ENCODE results near the gene ZNF780B. TPM values are rescaled to one million over a fixed set of nuclear protein-coding genes. Genes with fewer than 3 reads are reported as not detected.

Gene ZNF780B
- total RNA-seq, 4 donors from 2014 or later, result 14.6 to 33.9 (median 17.0) TPM

DNA sequence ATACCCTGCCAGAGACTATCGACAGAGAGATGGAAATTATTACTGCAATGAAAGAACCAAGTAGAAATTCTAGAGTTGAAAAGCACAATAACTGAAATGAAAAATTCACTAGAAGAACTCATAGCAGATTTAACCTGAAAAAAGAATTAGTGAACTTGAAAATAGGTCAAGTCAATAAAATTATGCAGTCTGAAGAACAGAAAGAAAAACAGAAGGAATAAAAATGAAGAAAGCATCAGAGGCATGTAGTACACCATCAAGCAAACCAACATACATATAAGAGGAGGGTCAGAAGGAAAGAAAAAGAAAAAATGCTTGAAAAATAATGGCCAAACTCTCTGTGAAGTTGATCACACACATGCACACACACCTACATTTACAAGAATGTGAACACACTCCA lies 3.6 kb upstream of the ZNF780B start:
- Histone ChIP-seq H3K27ac (no peak overlapping the region), H3K4me3 (no peak overlapping the region), H3K9me3 (peaks cover 0 to 50% (median 11%) of the 10 kb centered on the region in 4 donors), H3K36me3 (no peaks in the 10 kb centered on the region), H3K4me1 (peaks cover 0 to 17% (median 0%) of the 10 kb centered on the region in 4 donors), H3K27me3 (no peaks in the 10 kb centered on the region)
- TF ChIP-seq POLR2A (IDR thresholded peaks at IDR 0.05) (no peak), EP300 (IDR thresholded peaks at IDR 0.05) (no peak), CTCF (IDR thresholded peaks at IDR 0.05) (no peak)
- no peak for DNase-seq (ENCODE audit: low spot score in 2 of 2)
- 97 to 98% methylated on average over 1 of the region's 1 CpG for WGBS, 2 donors

DNA sequence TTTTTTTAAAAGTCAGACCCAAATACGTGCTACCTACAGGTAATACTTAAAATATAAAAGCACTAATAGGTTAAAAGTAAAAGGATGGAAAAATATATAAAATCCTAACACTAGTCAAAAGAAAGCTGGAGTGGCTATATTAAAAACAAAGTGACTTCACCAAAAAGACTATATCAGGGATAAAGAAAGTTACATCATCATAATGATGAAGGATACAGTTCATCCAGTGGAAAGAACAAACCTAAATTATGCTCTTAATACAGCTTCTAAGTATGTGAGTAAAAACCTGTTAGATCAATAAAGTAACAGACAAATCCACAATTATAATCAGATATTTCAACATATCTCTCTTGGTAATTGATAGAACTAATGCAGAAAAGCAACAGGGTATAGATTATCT lies 1.1 kb upstream of the ZNF780B start:
- Histone ChIP-seq H3K36me3 (peaks cover 0 to 4% (median 0%) of the 10 kb centered on the region in 3 donors), H3K9me3 (peaks cover 0 to 39% (median 10%) of the 10 kb centered on the region in 4 donors), H3K27me3 (no peaks in the 10 kb centered on the region), H3K4me3 (no peak overlapping the region), H3K27ac (no peak overlapping the region), H3K4me1 (peaks cover 0 to 20% (median 0%) of the 10 kb centered on the region in 4 donors)
- DNase-seq (ENCODE audit: low spot score in 2 of 2), result no peak
- TF ChIP-seq CTCF (IDR thresholded peaks at IDR 0.05) (no peak), EP300 (IDR thresholded peaks at IDR 0.05) (no peak)
- WGBS, 2 donors, result 89% methylated on average over 1 of the region's 1 CpG

DNA sequence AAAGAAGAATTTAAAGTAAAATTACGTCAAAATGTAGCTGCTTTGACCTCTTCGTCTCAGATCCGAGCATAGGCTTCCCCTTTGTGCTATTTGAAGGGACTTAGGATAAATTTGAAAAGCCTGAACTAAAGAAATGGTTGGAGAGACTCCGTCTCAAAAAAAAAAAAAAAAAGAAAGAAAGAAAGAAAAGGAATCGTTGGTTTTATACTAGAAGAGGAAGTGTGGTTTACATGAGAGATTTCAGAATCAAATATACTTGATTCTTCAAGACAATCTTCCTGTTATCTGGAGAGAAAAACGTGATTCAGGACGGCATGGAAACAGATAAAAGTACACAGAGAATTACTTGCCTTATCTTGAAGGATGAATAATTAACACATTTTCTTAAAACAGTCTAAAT lies 474 bp upstream of the ZNF780B start:
- Histone ChIP-seq H3K27ac (peak overlapping the region in 3 of 4 donors; percentile 50 to 77 (median 68)), H3K9me3 (peaks cover 0 to 40% (median 10%) of the 10 kb centered on the region in 4 donors), H3K4me1 (peaks cover 0 to 20% (median 0%) of the 10 kb centered on the region in 4 donors), H3K4me3 (peak overlapping the region; percentile 42 to 66 (median 64)), H3K36me3 (peaks cover 0 to 7% (median 0%) of the 10 kb centered on the region in 3 donors), H3K27me3 (no peaks in the 10 kb centered on the region)
- TF ChIP-seq POLR2A (IDR thresholded peaks at IDR 0.05) (no peak), CTCF (IDR thresholded peaks at IDR 0.05) (no peak), EP300 (IDR thresholded peaks at IDR 0.05) (no peak)
- WGBS, 2 donors, result 9 to 10% methylated on average over 7 of the region's 7 CpGs
- DNase-seq (ENCODE audit: low spot score in 2 of 2), result no peak

DNA sequence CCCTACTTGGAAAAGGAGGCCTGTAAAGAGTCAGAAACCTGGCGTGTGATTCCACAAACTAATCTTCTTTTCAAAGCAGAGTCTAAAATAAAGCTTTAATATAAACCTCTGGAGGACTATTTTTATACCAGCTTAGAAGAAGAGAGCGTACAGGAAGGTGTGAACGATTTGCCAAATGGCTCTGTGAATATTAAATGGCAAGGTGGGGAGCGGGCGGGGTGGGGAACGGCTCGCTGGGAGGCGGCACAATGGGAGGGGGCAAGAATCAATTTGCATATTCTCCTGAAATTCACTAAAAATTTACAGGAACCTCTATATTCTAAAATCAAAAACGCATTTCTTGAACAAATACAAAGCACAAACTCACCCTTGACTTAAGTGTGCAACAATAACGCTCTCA lies 982 bp downstream of the ZNF780B start:
- H3K4me3 ChIP-seq, result peak overlapping the region; percentile 42 to 66 (median 64)
- WGBS, 2 donors, result 40 to 44% methylated on average over 10 of the region's 10 CpGs
- no peak for DNase-seq (ENCODE audit: low spot score in 2 of 2)
- H3K27ac ChIP-seq, result no peak overlapping the region
- peaks cover 0 to 20% (median 0%) of the 10 kb centered on the region in 4 donors for H3K4me1 ChIP-seq
- TF ChIP-seq POLR2A (IDR thresholded peaks at IDR 0.05), result no peak
- peaks cover 0 to 16% (median 0%) of the 10 kb centered on the region in 3 donors for H3K36me3 ChIP-seq
- H3K9me3 ChIP-seq, result peaks cover 0 to 42% (median 8%) of the 10 kb centered on the region in 4 donors
- H3K27me3 ChIP-seq, result no peaks in the 10 kb centered on the region

DNA sequence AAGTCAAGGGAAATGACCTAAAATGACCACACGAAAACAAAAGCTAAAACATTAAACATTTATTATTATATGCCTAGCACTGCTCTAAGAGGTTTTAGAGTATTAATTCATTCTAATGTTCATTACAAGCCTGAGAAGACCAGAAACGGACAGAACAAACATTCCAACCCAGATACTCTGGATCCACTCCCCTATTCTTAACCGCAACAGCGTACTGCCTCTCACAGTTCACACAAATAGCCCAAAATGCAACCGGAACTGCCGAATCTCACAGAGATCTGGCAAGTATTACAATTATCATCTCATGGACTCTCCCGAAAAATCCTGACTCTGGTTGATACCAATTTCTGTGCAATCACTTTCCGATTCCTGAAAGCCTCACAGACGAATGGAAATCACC lies 1.4 kb downstream of the ZNF780B start:
- H3K27ac ChIP-seq, result no peak overlapping the region
- WGBS, 2 donors, result 88 to 94% methylated on average over 9 of the region's 9 CpGs

More for the DNA sequence above, 1.4 kb downstream of the ZNF780B start:
- no peak for DNase-seq (ENCODE audit: low spot score in 2 of 2)
- Histone ChIP-seq H3K9me3 (peaks cover 0 to 42% (median 7%) of the 10 kb centered on the region in 4 donors), H3K27me3 (no peaks in the 10 kb centered on the region), H3K4me1 (peaks cover 0 to 20% (median 0%) of the 10 kb centered on the region in 4 donors), H3K36me3 (peaks cover 0 to 20% (median 0%) of the 10 kb centered on the region in 3 donors), H3K4me3 (no peak overlapping the region)
- TF ChIP-seq POLR2A (IDR thresholded peaks at IDR 0.05), result no peak
- TF ChIP-seq CTCF (IDR thresholded peaks at IDR 0.05), result no peak
- TF ChIP-seq EP300 (IDR thresholded peaks at IDR 0.05), result no peak
